ENCODE results near the gene TNS3.

Gene TNS3

GRCh38 chr7:47290867-47291266, 291.0 kb downstream of the TNS3 start:
- DNase-seq, result no peak

DNA sequence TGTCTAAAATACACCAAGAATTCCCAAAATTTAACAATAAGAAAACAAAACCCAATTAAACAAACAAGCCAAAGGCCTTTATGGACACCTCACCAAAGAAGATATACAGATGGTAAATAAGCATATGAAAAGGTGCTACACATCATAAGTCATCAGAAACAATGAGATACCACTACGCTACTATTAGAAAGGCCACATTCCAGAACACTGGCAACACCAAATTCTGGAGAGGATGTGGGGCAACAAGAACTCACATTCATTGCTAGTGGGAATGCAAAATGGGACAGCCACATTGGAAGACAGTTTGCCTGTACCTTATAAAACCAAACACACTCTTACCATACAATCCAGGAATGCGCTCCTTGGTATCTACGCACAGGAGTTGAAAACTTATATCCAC, 291.4 kb downstream of the TNS3 start:
- no peak for DNase-seq

GRCh38 chr7:47288060-47288459, 293.9 kb downstream of the TNS3 start:
- no peak for DNase-seq

GRCh38 chr7:47285860-47286491, 295.9 kb downstream of the TNS3 start:
- no peak for DNase-seq

DNA sequence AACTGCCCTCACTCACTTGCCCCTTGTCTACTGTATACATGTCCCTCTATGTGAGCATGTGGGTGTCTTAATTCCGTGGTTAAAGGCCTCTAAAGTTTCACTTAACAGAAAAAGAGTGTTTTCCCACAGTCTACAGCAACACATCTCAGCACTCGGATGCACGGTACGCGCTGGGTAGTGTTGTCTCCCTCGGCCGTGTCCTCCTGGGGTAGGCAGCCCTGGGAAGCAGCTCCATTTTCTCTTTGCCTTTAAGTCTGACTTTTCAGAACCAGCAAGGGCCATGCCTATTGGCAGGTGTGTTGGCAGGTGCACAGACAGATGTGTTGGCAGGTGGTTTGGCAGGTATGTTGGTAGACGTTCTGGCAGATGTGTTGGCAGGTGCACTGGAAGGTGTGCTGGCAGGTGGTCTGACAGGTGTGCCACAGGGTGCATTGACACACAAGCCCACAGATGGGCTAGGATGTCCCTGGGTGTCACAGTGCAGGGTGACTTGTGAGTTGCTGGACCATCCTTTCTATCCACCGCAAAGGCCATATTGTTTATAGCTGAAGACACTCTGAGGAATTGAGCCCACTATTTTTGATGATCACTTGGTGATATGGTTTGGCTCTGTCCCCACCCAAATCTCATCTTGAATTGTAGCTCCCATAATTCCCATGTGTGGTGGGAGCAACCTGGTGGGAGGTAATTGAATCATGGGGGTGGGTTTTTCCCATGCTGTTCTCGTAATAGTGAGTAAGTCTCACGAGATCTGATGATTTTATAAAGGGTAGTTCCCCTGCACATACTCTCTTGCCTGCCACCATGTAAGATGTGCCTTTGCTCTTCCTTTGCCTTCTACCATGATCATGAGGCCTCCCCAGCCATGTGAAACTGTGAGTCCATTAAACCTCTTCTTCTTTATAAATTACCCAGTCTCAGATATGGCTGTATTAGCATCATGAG, 296.9 kb downstream of the TNS3 start:
- no peak for DNase-seq

GRCh38 chr7:47283497-47284131, 298.3 kb downstream of the TNS3 start:
- no peak for DNase-seq

GRCh38 chr7:47282790-47283496, 299.0 kb downstream of the TNS3 start:
- DNase-seq, result no peak

GRCh38 chr7:47281966-47282643, 299.8 kb downstream of the TNS3 start:
- DNase-seq, result no peak

- DNase-seq, result no peak
Observed at GRCh38 chr7:47281161-47281560, 300.8 kb downstream of the TNS3 start.

GRCh38 chr7:47280114-47280513, 301.8 kb downstream of the TNS3 start:
- no peak for DNase-seq

GRCh38 chr7:47278043-47278442, 303.9 kb downstream of the TNS3 start:
- DNase-seq, result no peak

DNA sequence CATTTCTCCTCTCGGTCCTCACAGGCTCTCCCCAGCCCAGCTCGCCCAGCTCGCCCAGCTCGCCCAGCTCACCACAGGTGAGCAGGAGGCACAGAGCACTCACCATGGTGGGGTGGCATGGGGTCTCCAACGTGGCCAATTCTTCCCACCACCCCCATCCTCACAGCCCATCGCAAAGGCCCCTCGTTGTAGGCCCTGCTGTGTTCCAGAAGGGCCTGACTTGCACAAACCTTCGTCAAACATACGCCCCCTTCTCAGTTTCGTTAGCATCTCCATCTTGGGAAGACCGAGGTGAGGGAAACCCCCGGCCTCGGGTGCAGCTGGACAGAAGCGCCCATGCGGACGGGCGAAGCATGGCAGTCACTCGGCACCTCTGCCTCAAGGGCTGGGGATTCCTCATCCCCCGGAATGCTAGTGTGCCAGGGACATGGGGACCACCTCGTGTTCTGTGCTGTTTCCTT, 304.6 kb downstream of the TNS3 start:
- DNase-seq, result no peak

DNA sequence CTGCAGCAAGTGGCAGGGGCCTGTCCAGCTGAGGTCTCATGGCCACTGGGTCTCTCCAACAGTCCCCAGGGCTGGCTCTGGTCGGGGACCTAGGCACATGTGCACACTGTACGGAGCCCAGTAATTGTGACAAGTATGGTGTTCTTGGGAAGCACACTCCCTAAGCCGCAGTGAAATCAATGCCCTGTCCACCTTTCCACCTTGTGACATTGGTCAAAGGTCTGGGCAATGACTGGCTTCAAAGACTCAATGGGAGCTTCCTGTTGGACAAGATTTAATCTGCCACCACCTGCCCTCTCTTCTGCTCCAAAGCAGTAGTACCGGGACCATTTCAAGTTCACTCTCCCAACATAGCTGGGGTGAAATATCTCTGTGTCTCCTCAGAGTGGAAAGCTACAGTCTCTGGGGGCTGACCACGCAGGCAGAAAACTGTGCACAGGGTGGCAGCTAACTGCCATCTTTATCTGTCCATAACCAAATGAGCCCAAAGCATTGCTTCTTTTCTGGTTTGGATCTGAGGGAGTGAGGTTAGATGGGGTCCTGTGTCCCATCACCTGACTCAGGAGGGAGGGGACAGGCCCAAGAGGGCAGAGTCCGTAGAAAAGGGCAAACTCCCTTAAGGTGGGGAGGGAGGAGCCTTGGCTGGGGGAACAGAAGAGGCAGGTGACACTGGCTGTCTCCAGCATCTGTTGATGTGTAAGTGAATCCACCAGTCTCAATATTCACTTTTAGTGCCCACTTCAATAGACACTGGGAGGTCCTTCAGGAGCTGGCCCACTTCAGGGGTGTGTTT, 307.7 kb downstream of the TNS3 start:
- no peak for DNase-seq

GRCh38 chr7:47273088-47273487, 308.8 kb downstream of the TNS3 start:
- DNase-seq, result no peak

DNA sequence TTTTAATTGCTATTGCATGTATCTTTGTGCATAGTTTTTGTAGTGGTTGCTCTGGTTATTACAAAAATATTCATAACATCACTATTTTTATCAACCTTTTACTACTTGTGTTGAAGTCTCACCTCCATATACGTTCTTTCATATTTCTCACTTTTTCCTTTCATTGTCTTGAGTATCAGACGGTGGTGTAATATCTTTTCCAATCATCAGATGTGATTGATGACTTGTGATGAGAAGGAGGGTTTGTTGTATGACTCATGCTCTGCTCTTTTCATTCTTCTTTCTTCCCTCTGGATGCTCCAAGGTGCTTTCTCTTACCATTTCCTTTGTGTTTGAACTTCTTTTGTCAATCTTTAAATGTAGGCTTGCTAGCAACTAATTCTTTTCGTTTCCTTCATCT, 310.2 kb downstream of the TNS3 start:
- no peak for DNase-seq

DNA sequence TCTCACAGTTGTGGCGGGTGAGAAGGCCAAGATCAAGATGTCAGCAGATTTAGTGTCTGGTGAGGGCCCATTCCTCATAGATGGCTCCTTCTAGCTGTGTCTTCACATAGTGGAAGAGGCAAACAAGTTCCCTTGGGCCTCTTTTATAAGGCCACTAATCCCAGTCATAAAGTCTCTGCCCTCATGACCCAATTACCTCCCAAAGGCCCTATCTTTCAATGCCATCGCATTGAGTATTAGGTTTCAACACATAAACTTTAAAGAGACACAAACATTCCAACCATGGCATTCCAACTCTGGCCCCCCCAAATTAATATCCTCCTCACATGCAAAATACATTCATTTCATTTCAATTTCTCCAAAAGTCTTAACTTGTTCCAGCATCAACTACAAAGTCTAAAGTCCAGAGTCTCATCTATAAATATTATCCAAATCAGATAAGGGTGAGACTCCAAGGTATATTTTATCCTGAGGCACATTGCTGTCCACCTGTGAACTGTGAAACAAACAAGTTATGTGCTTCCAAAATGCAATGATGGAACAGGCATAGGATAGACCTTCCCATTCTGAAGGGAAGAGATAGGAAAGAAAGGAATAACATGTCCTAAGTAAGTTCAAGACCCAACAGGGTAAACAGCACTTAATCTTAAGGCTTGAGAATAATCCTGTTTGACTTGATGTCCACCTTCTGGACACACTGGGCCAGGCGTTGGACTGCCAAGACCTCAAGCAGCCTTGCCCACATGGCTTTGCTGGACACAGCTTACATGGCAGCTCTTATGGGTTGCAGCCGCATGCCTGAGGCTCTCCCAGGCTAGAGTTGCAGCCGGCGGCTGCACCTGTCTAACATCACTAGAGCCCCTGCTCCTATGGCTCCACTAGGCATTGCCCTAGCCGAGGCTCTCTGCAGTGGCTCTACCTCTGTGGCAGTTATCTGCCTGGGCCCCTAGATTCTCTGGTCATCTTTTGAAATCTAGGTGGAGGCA, 312.8 kb downstream of the TNS3 start:
- DNase-seq, result no peak

- DNase-seq, result no peak
Observed at GRCh38 chr7:47267346-47267745, 314.6 kb downstream of the TNS3 start.

DNA sequence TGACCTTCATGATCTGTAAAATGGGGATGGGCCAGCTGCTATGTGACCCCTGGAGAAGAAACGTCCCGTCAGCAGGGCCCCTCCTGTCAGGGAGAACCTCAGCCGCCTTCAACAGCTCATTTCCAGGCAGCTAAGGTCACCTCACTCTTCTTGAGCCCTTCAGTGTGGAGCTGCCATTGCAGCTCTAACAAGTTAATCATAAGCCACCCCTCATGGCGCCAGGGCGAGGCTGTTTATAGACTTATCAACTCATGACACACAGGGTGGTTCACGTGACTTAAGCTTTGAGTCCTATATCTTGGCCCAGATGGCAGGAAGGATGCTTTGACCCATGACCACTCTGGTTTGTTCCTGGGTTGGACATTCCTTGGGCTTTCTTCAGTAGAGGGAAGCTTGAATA, 315.1 kb downstream of the TNS3 start:
- DNase-seq, result no peak

- DNase-seq, result no peak
Observed at GRCh38 chr7:47266131-47266706, 315.7 kb downstream of the TNS3 start.

DNA sequence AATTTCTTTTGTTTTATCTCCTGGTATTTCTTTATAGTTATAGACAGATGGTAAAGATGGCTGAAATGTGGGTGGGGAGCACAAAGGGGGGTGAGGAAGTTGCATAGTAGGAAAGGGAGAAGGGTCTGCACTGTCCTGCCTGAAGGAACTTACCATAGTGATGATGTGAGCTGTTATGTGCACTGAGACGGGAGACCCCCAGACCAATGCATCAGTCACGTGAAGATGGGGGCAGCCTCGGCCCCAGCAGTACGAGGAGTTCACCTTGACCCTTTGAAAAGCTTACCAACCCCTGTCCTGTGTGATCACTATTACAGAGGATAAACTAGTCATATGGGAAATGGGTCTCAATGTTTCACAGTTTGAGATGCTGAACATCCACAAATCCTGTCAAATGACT, 316.3 kb downstream of the TNS3 start:
- no peak for DNase-seq
